GM23338 (cell line): Measurements from ENCODE around the gene KLK2. TPM values are rescaled to one million over a fixed set of nuclear protein-coding genes. Genes with fewer than 3 reads are reported as not detected.

ENCODE experiments used
- ATAC-seq: fragments of 200-7000 bp; cut with Tn5 transposase; 3 replicates; pipeline ENCODE4 v1.9.1; 2020
- DNase-seq: peaks from one replicate; pipeline ENCODE4 v3.0.0-alpha.2; 2015; ENCODE audit warnings: low spot score
- H2AFZ ChIP-seq: fragments of 200-600 bp; sonication (generic); 2 replicates; pipeline ENCODE4 v1.8.0; 2016; ENCODE audit warnings: antibody characterized with exemption, mild to moderate bottlenecking, moderate library complexity
- H3F3A ChIP-seq: fragments of 200-600 bp; sonication (generic); replicated peaks from 2 replicates; pipeline ENCODE4 v1.8.0; 2017; ENCODE audit warnings: antibody characterized with exemption, mixed run types, low read depth
- H3K27ac ChIP-seq: fragments of 200-600 bp; sonication (generic); 2 replicates; pipeline ENCODE4 v1.6.1; 2016; ENCODE audit warnings: low read depth
- H3K27me3 ChIP-seq: fragments of 200-600 bp; sonication (generic); 2 replicates; pipeline ENCODE4 v1.8.0; 2016; ENCODE audit warnings: mild to moderate bottlenecking, mixed run types, moderate library complexity; ENCODE audit not compliant: insufficient read depth
- H3K36me3 ChIP-seq: fragments of 200-600 bp; sonication (generic); 2 replicates; pipeline ENCODE4 v1.8.0; 2016; ENCODE audit warnings: mild to moderate bottlenecking; ENCODE audit not compliant: insufficient read depth
- H3K4me1 ChIP-seq: fragments of 200-600 bp; sonication (generic); 2 replicates; pipeline ENCODE4 v1.8.0; 2016; ENCODE audit warnings: mild to moderate bottlenecking, moderate library complexity; ENCODE audit not compliant: insufficient read depth
- H3K4me2 ChIP-seq: fragments of 200-600 bp; sonication (generic); 2 replicates; pipeline ENCODE4 v1.7.1; 2017; ENCODE audit warnings: mixed run types
- H3K4me3 ChIP-seq: fragments of 200-600 bp; sonication (generic); 2 replicates; pipeline ENCODE4 v1.6.1; 2016; ENCODE audit warnings: mixed run types
- H3K79me2 ChIP-seq: fragments of 200-600 bp; sonication (generic); replicated peaks from 2 replicates; pipeline ENCODE4 v1.8.0; 2017; ENCODE audit warnings: mild to moderate bottlenecking; ENCODE audit not compliant: insufficient read depth
- H3K9me2 ChIP-seq: fragments of 200-600 bp; sonication (generic); 2 replicates; pipeline ENCODE4 v1.8.0; 2017; ENCODE audit not compliant: insufficient read depth
- H4K20me1 ChIP-seq: fragments of 200-600 bp; sonication (generic); replicated peaks from 2 replicates; pipeline ENCODE4 v1.8.0; 2017; ENCODE audit warnings: mild to moderate bottlenecking; ENCODE audit not compliant: insufficient read depth
- H3K27ac Mint-ChIP-seq: 2 replicates; pipeline ENCODE4 v1.8.0; 2020; ENCODE audit warnings: inconsistent platforms, mild to moderate bottlenecking, moderate library complexity, mixed read lengths
- H3K27me3 Mint-ChIP-seq: 3 replicates; pipeline ENCODE4 v1.8.0; 2022; ENCODE audit warnings: low read depth, mild to moderate bottlenecking, moderate library complexity, mixed read lengths, inconsistent platforms; ENCODE audit not compliant: insufficient read depth, poor library complexity
- H3K36me3 Mint-ChIP-seq: 3 replicates; pipeline ENCODE4 v1.8.0; 2021; ENCODE audit warnings: low read depth, mild to moderate bottlenecking, inconsistent platforms, moderate library complexity, mixed read lengths
- H3K4me1 Mint-ChIP-seq: 3 replicates; pipeline ENCODE4 v1.8.0; 2020; ENCODE audit warnings: mild to moderate bottlenecking, inconsistent platforms, mixed read lengths
- H3K4me3 Mint-ChIP-seq: 3 replicates; pipeline ENCODE4 v1.8.0; 2021; ENCODE audit warnings: moderate library complexity, mild to moderate bottlenecking, inconsistent platforms, mixed read lengths
- H3K9me3 Mint-ChIP-seq: 3 replicates; pipeline ENCODE4 v1.8.0; 2020; ENCODE audit warnings: moderate library complexity, mild to moderate bottlenecking, inconsistent platforms, mixed read lengths
- CREB1 ChIP-seq: fragments of 250-450 bp; sonication (Bioruptor Pico); IDR thresholded peaks from 2 replicates; pipeline ENCODE4 v1.5.0; 2020; ENCODE audit warnings: low read depth, mild to moderate bottlenecking, moderate library complexity
- EZH2 ChIP-seq: fragments of 200-600 bp; sonication (generic); IDR thresholded peaks from one replicate; pipeline ENCODE4 v1.8.0; 2017; ENCODE audit warnings: antibody characterized with exemption, mild to moderate bottlenecking, low read depth; ENCODE audit not compliant: unreplicated experiment
- EZH2phosphoT487 ChIP-seq: fragments of 200-600 bp; sonication (generic); IDR thresholded peaks from one replicate; pipeline ENCODE4 v1.8.1; 2018; ENCODE audit warnings: antibody characterized with exemption; ENCODE audit not compliant: unreplicated experiment
- NANOG ChIP-seq: IDR thresholded peaks from 2 replicates; pipeline ENCODE4 v1.6.1; 2016; ENCODE audit warnings: antibody characterized with exemption, borderline replicate concordance
- POLR2AphosphoS5 ChIP-seq: IDR thresholded peaks from 2 replicates; pipeline ENCODE4 v1.6.1; 2016; ENCODE audit warnings: antibody characterized with exemption, low read depth
- STAT1 ChIP-seq: IDR thresholded peaks from one replicate; pipeline ENCODE4 v1.6.1; 2016; ENCODE audit warnings: antibody characterized with exemption; ENCODE audit not compliant: unreplicated experiment
- ZNF331 ChIP-seq: fragments of 250-450 bp; sonication (Bioruptor Pico); IDR thresholded peaks from 2 replicates; pipeline ENCODE4 v1.5.0; 2020; ENCODE audit warnings: low read depth, mild to moderate bottlenecking, moderate library complexity
- polyA plus RNA-seq: library from polyadenylated mRNA; unstranded; fragments of >200 nt; fragmentation: Nextera tagmentation; extraction: Ambion mirVana; gene quantifications from 2 replicates; pipeline ENCODE4 v1.2.1, GENCODE V29; 2016
- total RNA-seq: library from RNA; depleted of rRNA; stranded (reverse); fragments of >200 nt; shearing (Covaris generic); gene quantifications from 2 replicates; pipeline ENCODE4 v1.2.3, GENCODE V29; 2014
- TF ChIP-seq, protein P1 (sequence below): IDR thresholded peaks from one replicate; pipeline ENCODE4 v1.6.1; 2018; ENCODE audit warnings: antibody characterized with exemption; ENCODE audit not compliant: unreplicated experiment
- TF ChIP-seq, protein P2 (sequence below), 2 experiments: fragments of 200-600 bp in 1 of 2; sonication (generic) in 1 of 2; conservative IDR thresholded peaks; 2 replicates each; pipeline versions ENCODE4 v1.5.1 to v1.6.1; 2016 to 2017; ENCODE audit warnings: antibody characterized with exemption in 2 of 2, low read depth in 2 of 2, mild to moderate bottlenecking in 2 of 2, moderate library complexity in 1 of 2
- TF ChIP-seq, protein P3 (sequence below): IDR thresholded peaks from 2 replicates; pipeline ENCODE4 v1.6.1; 2016; ENCODE audit warnings: antibody characterized with exemption

The KLK2 gene
- total and polyA plus RNA-seq, 2 experiments from 2014 or later, result 0.18 to 0.69 TPM

DNA sequence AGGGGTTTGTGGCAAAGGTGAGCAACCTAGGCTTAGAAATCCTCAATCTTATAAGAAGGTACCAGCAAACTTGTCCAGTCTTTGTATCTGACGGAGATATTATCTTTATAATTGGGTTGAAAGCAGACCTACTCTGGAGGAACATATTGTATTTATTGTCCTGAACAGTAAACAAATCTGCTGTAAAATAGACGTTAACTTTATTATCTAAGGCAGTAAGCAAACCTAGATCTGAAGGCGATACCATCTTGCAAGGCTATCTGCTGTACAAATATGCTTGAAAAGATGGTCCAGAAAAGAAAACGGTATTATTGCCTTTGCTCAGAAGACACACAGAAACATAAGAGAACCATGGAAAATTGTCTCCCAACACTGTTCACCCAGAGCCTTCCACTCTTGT lies 3.8 kb upstream of the KLK2 start:
- no peak overlapping the region for H3K4me3 ChIP-seq
- Mint-ChIP-seq H3K27ac (no peak overlapping the region), H3K9me3 (peaks cover 67% of the 10 kb centered on the region), H3K36me3 (peaks cover 12% of the 10 kb centered on the region), H3K4me1 (no peaks in the 10 kb centered on the region), H3K4me3 (no peak overlapping the region), H3K27me3 (peaks cover 3% of the 10 kb centered on the region)
- DNase-seq (no peak), ATAC-seq (no peak)
- no peaks in the 10 kb centered on the region for H3K36me3 ChIP-seq
- no peak for TF ChIP-seq NANOG
- TF ChIP-seq EZH2, result no peak
- no peak for TF ChIP-seq POLR2AphosphoS5
- no peak for TF ChIP-seq ZNF331 (CRISPR knock-in tag)
- no peak for TF ChIP-seq EZH2phosphoT487
- TF ChIP-seq, protein P1, sequence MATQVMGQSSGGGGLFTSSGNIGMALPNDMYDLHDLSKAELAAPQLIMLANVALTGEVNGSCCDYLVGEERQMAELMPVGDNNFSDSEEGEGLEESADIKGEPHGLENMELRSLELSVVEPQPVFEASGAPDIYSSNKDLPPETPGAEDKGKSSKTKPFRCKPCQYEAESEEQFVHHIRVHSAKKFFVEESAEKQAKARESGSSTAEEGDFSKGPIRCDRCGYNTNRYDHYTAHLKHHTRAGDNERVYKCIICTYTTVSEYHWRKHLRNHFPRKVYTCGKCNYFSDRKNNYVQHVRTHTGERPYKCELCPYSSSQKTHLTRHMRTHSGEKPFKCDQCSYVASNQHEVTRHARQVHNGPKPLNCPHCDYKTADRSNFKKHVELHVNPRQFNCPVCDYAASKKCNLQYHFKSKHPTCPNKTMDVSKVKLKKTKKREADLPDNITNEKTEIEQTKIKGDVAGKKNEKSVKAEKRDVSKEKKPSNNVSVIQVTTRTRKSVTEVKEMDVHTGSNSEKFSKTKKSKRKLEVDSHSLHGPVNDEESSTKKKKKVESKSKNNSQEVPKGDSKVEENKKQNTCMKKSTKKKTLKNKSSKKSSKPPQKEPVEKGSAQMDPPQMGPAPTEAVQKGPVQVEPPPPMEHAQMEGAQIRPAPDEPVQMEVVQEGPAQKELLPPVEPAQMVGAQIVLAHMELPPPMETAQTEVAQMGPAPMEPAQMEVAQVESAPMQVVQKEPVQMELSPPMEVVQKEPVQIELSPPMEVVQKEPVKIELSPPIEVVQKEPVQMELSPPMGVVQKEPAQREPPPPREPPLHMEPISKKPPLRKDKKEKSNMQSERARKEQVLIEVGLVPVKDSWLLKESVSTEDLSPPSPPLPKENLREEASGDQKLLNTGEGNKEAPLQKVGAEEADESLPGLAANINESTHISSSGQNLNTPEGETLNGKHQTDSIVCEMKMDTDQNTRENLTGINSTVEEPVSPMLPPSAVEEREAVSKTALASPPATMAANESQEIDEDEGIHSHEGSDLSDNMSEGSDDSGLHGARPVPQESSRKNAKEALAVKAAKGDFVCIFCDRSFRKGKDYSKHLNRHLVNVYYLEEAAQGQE, result no peak
- TF ChIP-seq, protein P2, sequence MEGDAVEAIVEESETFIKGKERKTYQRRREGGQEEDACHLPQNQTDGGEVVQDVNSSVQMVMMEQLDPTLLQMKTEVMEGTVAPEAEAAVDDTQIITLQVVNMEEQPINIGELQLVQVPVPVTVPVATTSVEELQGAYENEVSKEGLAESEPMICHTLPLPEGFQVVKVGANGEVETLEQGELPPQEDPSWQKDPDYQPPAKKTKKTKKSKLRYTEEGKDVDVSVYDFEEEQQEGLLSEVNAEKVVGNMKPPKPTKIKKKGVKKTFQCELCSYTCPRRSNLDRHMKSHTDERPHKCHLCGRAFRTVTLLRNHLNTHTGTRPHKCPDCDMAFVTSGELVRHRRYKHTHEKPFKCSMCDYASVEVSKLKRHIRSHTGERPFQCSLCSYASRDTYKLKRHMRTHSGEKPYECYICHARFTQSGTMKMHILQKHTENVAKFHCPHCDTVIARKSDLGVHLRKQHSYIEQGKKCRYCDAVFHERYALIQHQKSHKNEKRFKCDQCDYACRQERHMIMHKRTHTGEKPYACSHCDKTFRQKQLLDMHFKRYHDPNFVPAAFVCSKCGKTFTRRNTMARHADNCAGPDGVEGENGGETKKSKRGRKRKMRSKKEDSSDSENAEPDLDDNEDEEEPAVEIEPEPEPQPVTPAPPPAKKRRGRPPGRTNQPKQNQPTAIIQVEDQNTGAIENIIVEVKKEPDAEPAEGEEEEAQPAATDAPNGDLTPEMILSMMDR (conservative IDR thresholded peaks at IDR 0.05; ENCODE audit: low read depth in 2 of 2), result no peak
- no peak for TF ChIP-seq CREB1 (CRISPR knock-in tag)
- no peaks in the 10 kb centered on the region for H3K4me1 ChIP-seq
- peaks cover 7% of the 10 kb centered on the region for H3K9me2 ChIP-seq
- no peak overlapping the region for H3K4me2 ChIP-seq
- no peaks in the 10 kb centered on the region for H3F3A ChIP-seq
- no peaks in the 10 kb centered on the region for H3K79me2 ChIP-seq
- H2AFZ ChIP-seq, result no peak overlapping the region
- H3K27me3 ChIP-seq, result 0 out of 2 replicates have a peak, but pooled peaks cover 6% of the 10 kb centered on the region
- H4K20me1 ChIP-seq, result no peaks in the 10 kb centered on the region
- no peak overlapping the region for H3K27ac ChIP-seq

DNA sequence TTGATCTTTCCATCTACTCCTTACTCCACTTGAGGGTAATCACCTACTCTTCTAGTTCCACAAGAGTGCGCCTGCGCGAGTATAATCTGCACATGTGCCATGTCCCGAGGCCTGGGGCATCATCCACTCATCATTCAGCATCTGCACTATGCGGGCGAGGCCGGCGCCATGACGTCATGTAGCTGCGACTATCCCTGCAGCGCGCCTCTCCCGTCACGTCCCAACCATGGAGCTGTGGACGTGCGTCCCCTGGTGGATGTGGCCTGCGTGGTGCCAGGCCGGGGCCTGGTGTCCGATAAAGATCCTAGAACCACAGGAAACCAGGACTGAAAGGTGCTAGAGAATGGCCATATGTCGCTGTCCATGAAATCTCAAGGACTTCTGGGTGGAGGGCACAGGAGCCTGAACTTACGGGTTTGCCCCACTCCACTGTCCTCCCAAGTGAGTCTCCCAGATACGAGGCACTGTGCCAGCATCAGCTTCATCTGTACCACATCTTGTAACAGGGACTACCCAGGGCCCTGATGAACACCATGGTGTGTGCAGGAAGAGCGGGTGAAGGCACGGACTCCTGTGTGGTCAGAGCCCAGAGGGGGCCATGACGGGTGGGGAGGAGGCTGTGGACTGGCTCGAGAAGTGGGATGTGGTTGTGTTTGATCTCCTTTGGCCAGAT lies 2.7 kb upstream of the KLK2 start:
- no peak overlapping the region for H3K4me3 ChIP-seq

More for the DNA sequence above, 2.7 kb upstream of the KLK2 start:
- Histone ChIP-seq H3K79me2 (no peaks in the 10 kb centered on the region), H4K20me1 (no peaks in the 10 kb centered on the region), H3K4me2 (no peak overlapping the region), H3K9me2 (peaks cover 7% of the 10 kb centered on the region), H3F3A (no peaks in the 10 kb centered on the region), H3K36me3 (no peaks in the 10 kb centered on the region), H3K27me3 (0 out of 2 replicates have a peak, but pooled peaks cover 6% of the 10 kb centered on the region), H2AFZ (0 out of 2 replicates have a peak overlapping the region, but pooled peaks have one; percentile 43), H3K27ac (no peak overlapping the region), H3K4me1 (no peaks in the 10 kb centered on the region)
- TF ChIP-seq, protein P2 (conservative IDR thresholded peaks at IDR 0.05; ENCODE audit: low read depth in 2 of 2), result peak; percentile 56 to 84
- TF ChIP-seq, protein P3, sequence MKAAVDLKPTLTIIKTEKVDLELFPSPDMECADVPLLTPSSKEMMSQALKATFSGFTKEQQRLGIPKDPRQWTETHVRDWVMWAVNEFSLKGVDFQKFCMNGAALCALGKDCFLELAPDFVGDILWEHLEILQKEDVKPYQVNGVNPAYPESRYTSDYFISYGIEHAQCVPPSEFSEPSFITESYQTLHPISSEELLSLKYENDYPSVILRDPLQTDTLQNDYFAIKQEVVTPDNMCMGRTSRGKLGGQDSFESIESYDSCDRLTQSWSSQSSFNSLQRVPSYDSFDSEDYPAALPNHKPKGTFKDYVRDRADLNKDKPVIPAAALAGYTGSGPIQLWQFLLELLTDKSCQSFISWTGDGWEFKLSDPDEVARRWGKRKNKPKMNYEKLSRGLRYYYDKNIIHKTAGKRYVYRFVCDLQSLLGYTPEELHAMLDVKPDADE, result no peak
- no peak for TF ChIP-seq STAT1
- no peaks in the 10 kb centered on the region for H3K4me1 Mint-ChIP-seq
- ATAC-seq, result peak; percentile 26; the same call in 2 of the 3 replicates
- DNase-seq, result peak; percentile 60
- peaks cover 12% of the 10 kb centered on the region for H3K36me3 Mint-ChIP-seq
- H3K27ac Mint-ChIP-seq, result no peak overlapping the region
- H3K4me3 Mint-ChIP-seq, result no peak overlapping the region
- H3K27me3 Mint-ChIP-seq, result peaks cover 3% of the 10 kb centered on the region
- peaks cover 60% of the 10 kb centered on the region for H3K9me3 Mint-ChIP-seq
